Fibroblast of pulmonary artery (primary cell): Measurements from ENCODE around the gene CLIC5.

ENCODE experiments used
- DNase-seq: peaks from one replicate; pipeline ENCODE4 v3.0.0-alpha.2; 2010; ENCODE audit warnings: low read depth
- H3K4me3 ChIP-seq: replicated peaks from 2 replicates; pipeline ENCODE4 v1.5.1; 2011; ENCODE audit warnings: low read depth, mild to moderate bottlenecking, control low read depth, low read length, moderate library complexity
- CTCF ChIP-seq: IDR thresholded peaks from 2 replicates; pipeline ENCODE4 v1.5.1; 2011; ENCODE audit warnings: mild to moderate bottlenecking, control low read depth, low read length, inconsistent platforms; ENCODE audit errors: missing control alignments

The CLIC5 gene

GRCh38 chr6:46015119-46015968 lies at the start of gene CLIC5:
Gene CLIC5 (minus strand): TSS chr6:46015860. CDS start chr6:46015542, 318 bp downstream.
- no peak for DNase-seq
- H3K4me3 ChIP-seq = no peak within 1 kb of the TSS

GRCh38 chr6:46062991-46063390 lies 47.3 kb upstream of the CLIC5 start:
- DNase-seq = no peak
- TF ChIP-seq CTCF = no peak
- no peak overlapping the region for H3K4me3 ChIP-seq

More at GRCh38 chr6:46015119-46015968, at the start of gene CLIC5:
- TF ChIP-seq CTCF = no peak

- no peak for DNase-seq
- H3K4me3 ChIP-seq = no peak overlapping the region
- no peak for TF ChIP-seq CTCF
Observed at GRCh38 chr6:46062312-46062711, 46.7 kb upstream of the CLIC5 start.

- TF ChIP-seq CTCF = no peak
- H3K4me3 ChIP-seq = no peak overlapping the region
- no peak for DNase-seq
Observed at GRCh38 chr6:46061497-46061896, 45.8 kb upstream of the CLIC5 start.

GRCh38 chr6:46059608-46060007 lies 43.9 kb upstream of the CLIC5 start:
- no peak for DNase-seq
- H3K4me3 ChIP-seq = no peak overlapping the region
- no peak for TF ChIP-seq CTCF

- H3K4me3 ChIP-seq = no peak overlapping the region
- no peak for DNase-seq
- TF ChIP-seq CTCF = no peak
Observed at GRCh38 chr6:46058951-46059350, 43.3 kb upstream of the CLIC5 start.

- no peak overlapping the region for H3K4me3 ChIP-seq
- no peak for DNase-seq
- TF ChIP-seq CTCF = no peak
Observed at GRCh38 chr6:46057792-46058191, 42.1 kb upstream of the CLIC5 start.
